AG04449 (cell line): ENCODE measurements around the gene CYP4V2.
A peak's percentile ranks its signal among the peaks of the same experiment; 100 is the strongest.

Experiments used
- CTCF ChIA-PET: fragments of 350-600 bp; formaldehyde crosslinking; extraction: SDS; loops from one replicate; lab custom pipeline; 2021; ENCODE audit warnings: antibody characterized with exemption; lab: Yijun Ruan, JAX
- POLR2A ChIA-PET: fragments of 400-600, 350-600 bp; formaldehyde crosslinking; extraction: SDS; loops from one replicate; lab custom pipeline; 2020; ENCODE audit warnings: antibody characterized with exemption, inconsistent platforms; lab: Yijun Ruan, JAX
- DNase-seq: peaks from one replicate; pipeline ENCODE4 v3.0.0-alpha.2; 2010; ENCODE audit warnings: low read depth, low spot score
- H3K4me3 ChIP-seq: 2 replicates; pipeline ENCODE4 v1.5.1; 2011; ENCODE audit warnings: low read depth, mild to moderate bottlenecking, control low read depth, low read length
- TF ChIP-seq, protein P1 (sequence below): IDR thresholded peaks from one replicate; pipeline ENCODE4 v1.5.1; 2011; ENCODE audit warnings: mild to moderate bottlenecking, moderate library complexity, low read length, control low read depth, inconsistent platforms; ENCODE audit not compliant: insufficient read depth; ENCODE audit errors: missing control alignments

CYP4V2 gene

DNA sequence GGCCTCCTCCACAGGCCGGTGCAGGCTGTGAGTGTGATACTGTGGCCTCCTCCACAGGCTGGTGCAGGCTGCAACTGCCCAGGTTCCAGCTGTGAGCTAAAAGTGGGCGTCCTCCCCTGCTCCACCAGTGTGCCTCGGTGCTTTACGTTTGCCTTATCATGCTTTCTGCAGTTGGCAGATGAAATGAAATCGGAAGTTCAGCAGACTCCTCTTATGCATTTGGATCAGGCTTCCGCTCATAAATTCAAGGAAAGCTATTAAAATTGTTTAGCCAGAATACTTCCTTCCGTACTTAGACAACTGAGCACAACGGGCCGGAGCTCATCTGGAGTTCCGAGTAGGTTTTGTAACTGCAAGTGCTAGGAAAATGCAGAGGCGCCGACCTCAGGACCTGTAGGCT lies 12.0 kb downstream of the CYP4V2 start:
- POLR2A ChIA-PET, result interaction anchor here (1.0 kb wide), 1 partner anchor 12 kb away, joined by 5 read pairs; the partner anchor contains the start of gene CYP4V2
- no peak overlapping the region for H3K4me3 ChIP-seq
- no peak for DNase-seq
- TF ChIP-seq, protein P1, sequence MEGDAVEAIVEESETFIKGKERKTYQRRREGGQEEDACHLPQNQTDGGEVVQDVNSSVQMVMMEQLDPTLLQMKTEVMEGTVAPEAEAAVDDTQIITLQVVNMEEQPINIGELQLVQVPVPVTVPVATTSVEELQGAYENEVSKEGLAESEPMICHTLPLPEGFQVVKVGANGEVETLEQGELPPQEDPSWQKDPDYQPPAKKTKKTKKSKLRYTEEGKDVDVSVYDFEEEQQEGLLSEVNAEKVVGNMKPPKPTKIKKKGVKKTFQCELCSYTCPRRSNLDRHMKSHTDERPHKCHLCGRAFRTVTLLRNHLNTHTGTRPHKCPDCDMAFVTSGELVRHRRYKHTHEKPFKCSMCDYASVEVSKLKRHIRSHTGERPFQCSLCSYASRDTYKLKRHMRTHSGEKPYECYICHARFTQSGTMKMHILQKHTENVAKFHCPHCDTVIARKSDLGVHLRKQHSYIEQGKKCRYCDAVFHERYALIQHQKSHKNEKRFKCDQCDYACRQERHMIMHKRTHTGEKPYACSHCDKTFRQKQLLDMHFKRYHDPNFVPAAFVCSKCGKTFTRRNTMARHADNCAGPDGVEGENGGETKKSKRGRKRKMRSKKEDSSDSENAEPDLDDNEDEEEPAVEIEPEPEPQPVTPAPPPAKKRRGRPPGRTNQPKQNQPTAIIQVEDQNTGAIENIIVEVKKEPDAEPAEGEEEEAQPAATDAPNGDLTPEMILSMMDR, result no peak
- CTCF ChIA-PET, result interaction anchor here (0.9 kb wide), 1 partner anchor 11 kb away, joined by 5 read pairs; no protein-coding TSS in a partner anchor

DNA sequence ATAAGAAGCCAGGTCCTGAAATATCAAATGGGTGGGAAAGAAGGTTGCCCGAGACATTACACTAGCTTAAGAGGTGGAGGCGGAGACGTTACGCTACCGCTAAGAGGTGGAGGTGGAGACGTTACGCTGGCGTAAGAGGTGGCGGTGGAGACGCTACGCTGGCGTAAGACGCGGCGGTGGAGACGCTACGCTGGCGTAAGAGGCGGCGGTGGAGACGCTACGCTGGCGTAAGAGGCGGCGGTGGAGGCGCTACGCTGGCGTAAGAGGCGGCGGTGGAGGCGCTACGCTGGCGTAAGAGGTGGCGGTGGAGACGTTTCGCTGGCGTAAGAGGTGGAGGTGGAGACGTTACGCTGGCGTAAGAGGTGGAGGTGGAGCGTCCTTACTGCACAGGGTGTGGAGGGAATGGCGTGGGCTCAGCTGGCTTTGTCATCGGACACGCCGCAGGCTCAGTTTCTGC lies 12.8 kb downstream of the CYP4V2 start:
- TF ChIP-seq, protein P1, result no peak
- H3K4me3 ChIP-seq, result peak overlapping the region; percentile 20
- CTCF ChIA-PET, result interaction anchor here (0.9 kb wide), 1 partner anchor 12 kb away, joined by 5 read pairs; no protein-coding TSS in a partner anchor
- DNase-seq, result no peak
- POLR2A ChIA-PET, result interaction anchor here (1.0 kb wide), 1 partner anchor 13 kb away, joined by 5 read pairs; the partner anchor contains the start of gene CYP4V2

DNA sequence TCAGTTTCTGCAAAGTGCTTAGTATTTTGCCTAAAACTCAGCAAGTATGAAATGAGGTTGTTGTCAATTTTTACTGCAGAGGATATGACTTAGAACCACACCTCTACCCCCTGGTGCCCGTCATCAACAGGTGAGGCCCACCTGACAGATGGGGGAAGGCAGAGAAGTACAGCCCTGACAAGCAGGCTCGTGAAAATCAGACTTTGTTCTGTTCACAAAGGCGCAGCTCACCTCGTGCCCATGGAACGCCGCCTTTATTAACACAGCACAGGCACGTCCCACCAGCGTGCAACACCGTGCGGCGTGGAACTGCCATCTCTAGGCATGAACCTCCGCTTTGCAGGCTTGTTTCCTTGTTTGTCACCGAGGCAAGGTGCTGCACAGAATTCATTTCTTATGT lies 13.3 kb downstream of the CYP4V2 start:
- POLR2A ChIA-PET, result no interaction called here
- no peak for DNase-seq
- CTCF ChIA-PET, result no interaction called here
- TF ChIP-seq, protein P1, result no peak
- no peak overlapping the region; the same call in 1 of the 2 replicates for H3K4me3 ChIP-seq

DNA sequence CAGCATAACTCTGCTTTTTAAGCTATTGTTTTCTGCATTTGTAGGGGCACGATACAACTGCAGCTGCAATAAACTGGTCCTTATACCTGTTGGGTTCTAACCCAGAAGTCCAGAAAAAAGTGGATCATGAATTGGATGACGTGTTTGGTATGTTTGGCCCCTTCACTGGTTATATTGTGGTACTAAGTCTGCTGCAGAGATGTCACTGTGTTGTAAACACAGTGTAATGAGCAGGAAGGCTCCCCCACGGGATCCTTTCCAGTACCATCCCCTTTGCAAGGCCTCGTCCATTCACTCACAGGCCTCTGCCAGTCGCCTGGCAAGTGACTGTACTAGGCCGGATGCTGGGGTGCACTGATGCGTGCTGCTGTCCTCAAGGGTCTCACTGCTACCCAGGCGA lies 13.8 kb downstream of the CYP4V2 start:
- ChIA-PET CTCF (no interaction called here), POLR2A (no interaction called here)
- no peak for DNase-seq
- no peak overlapping the region for H3K4me3 ChIP-seq
- TF ChIP-seq, protein P1, result no peak

DNA sequence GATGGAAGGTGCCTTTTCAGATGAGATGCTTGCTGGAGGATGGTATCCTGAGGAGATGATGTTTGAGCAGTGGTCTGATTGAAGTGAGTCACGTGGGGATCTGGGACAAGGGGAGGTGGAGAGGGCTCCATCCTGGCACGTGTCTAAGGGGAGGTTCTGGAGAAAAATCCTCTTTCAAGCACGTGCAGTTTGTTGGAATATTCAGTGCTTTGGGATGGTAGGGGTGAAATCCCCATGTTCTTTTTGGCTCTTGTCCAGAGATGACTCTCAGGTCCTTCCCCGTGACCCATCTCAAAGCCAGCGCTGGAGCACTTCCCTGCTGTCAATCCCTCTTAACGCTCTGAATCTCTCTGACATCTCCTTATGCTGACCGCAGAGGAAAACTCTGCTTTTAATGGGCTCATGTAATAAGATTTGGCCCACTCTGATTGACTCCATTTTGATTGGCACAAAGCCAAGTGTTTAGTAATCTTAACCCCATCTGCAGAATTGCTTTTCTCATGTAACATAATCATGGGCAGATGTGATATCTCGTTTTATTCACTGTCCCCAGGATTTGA lies 25.2 kb downstream of the CYP4V2 start:
- no peak overlapping the region for H3K4me3 ChIP-seq
- POLR2A ChIA-PET, result no interaction called here
- DNase-seq, result no peak
- CTCF ChIA-PET, result no interaction called here
- TF ChIP-seq, protein P1, result no peak

DNA sequence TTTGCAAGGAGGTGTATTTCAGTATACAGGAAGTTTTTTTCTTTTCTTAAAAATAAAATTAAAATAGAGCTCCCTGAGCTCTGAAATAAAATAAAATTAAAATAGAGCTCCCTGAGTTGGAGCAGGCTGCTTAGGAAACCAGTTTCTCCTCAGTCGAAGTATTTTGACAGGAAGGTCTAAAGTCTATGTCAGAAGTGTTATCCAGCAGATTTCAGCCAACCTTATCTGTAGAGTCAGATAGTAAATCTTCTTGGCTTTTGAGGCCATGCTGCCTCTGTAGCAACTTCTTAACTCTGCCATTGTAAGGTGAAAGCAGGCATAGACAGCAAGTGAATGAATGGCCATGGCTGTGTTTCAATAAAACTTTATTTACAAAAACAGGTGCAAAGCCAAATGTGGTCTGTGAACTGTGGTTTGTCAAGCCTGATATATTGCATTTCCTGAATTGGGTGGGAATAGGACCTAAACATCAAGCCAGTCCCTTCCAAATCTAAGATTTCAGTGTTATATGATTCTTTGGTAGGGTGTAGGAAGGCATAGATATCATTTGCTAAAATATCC lies 26.4 kb downstream of the CYP4V2 start:
- H3K4me3 ChIP-seq, result no peak overlapping the region
- ChIA-PET POLR2A (no interaction called here), CTCF (no interaction called here)
- TF ChIP-seq, protein P1, result no peak
- no peak for DNase-seq
